Peyer's patch (tissue), 4 donors: ENCODE data around the gene ARMS2.

Experiments
- POLR2A ChIP-seq, 2 donors: fragments of 450-650 bp; IDR thresholded peaks; one replicate each; pipeline ENCODE4 v1.5.1; 2017; ENCODE audit warnings: antibody characterized with exemption in 2 of 2, mild to moderate bottlenecking in 2 of 2, moderate library complexity in 2 of 2
- TF ChIP-seq, protein P1 (sequence below), 6 experiments: fragments of 450-650 bp in 4 of 6; fragments of 200-600 bp in 2 of 6; sonication (generic) in 1 of 6; IDR thresholded peaks; one replicate each; pipeline ENCODE4 v1.5.1; 2017 to 2019; ENCODE audit warnings: antibody characterized with exemption in 6 of 6, mild to moderate bottlenecking in 3 of 6, moderate library complexity in 1 of 6

DNA sequence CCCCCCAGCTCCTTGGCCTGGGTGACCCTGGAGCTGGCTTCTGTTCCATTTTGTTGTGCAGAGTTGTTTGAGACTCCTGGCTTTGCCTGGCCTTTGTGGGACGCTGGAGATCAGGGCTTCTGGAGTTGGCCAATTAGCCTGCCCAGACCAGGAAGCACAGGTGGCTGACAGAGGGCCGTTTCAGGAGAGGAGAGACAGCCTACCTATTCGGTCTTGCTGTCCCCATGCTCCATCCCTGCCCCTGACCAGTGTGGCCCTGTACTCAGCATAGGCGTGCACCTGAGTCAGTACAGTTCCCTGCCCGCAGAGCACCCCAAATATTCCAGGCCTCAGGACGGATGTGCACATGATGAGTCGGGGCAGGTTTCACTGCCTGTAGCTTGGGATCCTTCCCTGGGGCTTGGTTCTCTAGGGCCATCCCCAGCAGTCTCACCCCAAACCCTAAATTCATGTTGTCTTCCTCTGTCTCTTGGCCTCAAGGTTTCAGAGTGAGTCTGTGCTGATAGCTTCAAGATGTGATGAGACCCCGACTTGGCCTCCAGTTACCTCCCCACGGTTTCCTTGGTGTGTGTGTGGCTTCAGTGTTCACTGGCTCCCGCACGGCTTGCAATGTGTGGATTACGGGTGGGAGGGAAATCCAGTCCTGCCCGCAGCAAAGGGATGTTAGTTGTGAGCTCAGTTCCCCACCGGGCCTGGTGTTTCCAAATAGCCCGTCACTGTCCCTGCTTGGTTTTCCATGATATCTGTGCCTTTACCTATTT lies 51.6 kb downstream of the ARMS2 start:
- TF ChIP-seq, protein P1, sequence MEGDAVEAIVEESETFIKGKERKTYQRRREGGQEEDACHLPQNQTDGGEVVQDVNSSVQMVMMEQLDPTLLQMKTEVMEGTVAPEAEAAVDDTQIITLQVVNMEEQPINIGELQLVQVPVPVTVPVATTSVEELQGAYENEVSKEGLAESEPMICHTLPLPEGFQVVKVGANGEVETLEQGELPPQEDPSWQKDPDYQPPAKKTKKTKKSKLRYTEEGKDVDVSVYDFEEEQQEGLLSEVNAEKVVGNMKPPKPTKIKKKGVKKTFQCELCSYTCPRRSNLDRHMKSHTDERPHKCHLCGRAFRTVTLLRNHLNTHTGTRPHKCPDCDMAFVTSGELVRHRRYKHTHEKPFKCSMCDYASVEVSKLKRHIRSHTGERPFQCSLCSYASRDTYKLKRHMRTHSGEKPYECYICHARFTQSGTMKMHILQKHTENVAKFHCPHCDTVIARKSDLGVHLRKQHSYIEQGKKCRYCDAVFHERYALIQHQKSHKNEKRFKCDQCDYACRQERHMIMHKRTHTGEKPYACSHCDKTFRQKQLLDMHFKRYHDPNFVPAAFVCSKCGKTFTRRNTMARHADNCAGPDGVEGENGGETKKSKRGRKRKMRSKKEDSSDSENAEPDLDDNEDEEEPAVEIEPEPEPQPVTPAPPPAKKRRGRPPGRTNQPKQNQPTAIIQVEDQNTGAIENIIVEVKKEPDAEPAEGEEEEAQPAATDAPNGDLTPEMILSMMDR (IDR thresholded peaks at IDR 0.05), result no peak
- TF ChIP-seq POLR2A (IDR thresholded peaks at IDR 0.05), result no peak
